Measurements from ENCODE around the gene DRD1.

GRCh38 chr5:175463641-175464040 is 19.7 kb upstream of the DRD1 start:
- TF ChIP-seq POLR2A (IDR thresholded peaks at IDR 0.05; ENCODE audit: borderline replicate concordance, extremely low read depth, insufficient read depth, insufficient read length) (no peak), CTCF (IDR thresholded peaks at IDR 0.05 in 2 of 3, conservative IDR thresholded peaks at IDR 0.05 in 1 of 3; ENCODE audit: borderline replicate concordance in 1 of 3, insufficient read depth in 1 of 3, low read depth in 2 of 3, low read length in 2 of 3) (no peak), EZH2 (IDR thresholded peaks at IDR 0.05) (no peak)

All from HCT116 (cell line).